ENCODE results near the gene CDCP2.
A peak's percentile ranks its signal among the peaks of the same experiment; 100 is the strongest.

CDCP2 gene

DNA sequence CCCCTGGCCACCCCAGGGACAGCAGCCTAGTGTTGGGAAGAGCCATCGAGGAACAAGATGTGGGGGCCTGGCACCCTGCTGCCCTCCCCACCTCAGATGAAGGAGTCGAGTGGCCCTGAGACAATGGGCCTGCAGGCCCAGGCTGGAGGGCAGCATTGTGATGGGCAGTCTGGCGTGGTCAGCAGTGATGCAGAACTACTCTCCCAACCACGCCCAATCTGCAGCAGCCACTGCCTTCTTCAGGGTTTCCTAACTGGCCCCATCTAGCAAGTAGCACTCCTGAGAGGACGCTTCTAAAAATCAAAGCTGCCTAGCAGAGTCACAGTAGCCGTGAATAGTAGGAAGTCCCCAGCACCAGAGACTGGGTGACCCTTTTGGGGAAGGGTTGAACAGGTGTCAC lies 18.5 kb downstream of the CDCP2 start:
- DNase-seq (ENCODE audit: low read depth), result no peak
- no peak overlapping the region for H3K4me3 ChIP-seq (ENCODE audit: control insufficient read depth, low read depth, low read length)
- TF ChIP-seq, protein P1, sequence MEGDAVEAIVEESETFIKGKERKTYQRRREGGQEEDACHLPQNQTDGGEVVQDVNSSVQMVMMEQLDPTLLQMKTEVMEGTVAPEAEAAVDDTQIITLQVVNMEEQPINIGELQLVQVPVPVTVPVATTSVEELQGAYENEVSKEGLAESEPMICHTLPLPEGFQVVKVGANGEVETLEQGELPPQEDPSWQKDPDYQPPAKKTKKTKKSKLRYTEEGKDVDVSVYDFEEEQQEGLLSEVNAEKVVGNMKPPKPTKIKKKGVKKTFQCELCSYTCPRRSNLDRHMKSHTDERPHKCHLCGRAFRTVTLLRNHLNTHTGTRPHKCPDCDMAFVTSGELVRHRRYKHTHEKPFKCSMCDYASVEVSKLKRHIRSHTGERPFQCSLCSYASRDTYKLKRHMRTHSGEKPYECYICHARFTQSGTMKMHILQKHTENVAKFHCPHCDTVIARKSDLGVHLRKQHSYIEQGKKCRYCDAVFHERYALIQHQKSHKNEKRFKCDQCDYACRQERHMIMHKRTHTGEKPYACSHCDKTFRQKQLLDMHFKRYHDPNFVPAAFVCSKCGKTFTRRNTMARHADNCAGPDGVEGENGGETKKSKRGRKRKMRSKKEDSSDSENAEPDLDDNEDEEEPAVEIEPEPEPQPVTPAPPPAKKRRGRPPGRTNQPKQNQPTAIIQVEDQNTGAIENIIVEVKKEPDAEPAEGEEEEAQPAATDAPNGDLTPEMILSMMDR (conservative IDR thresholded peaks at IDR 0.05; ENCODE audit: control insufficient read depth, insufficient read depth, low read depth, low read length), result no peak

DNA sequence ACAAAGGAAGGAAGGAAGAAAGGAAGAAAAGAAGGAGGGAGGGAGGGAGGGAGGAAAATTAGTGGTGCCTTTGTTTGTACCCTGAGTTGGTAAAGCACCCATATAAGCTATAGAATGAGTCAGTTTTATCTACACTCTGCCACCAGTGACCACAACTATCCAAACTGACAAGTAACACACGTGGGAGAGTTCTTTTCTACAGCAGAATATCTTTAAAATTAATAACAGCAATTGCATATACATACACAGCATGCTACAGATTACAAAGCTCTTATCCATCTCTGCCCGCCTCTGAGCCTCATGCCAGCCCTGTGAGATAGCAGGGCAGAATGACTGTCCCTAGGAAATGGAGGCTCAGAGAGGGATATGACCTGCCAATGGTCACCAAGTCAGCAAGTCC lies 20.3 kb downstream of the CDCP2 start:
- DNase-seq (ENCODE audit: low read depth), result no peak

DNA sequence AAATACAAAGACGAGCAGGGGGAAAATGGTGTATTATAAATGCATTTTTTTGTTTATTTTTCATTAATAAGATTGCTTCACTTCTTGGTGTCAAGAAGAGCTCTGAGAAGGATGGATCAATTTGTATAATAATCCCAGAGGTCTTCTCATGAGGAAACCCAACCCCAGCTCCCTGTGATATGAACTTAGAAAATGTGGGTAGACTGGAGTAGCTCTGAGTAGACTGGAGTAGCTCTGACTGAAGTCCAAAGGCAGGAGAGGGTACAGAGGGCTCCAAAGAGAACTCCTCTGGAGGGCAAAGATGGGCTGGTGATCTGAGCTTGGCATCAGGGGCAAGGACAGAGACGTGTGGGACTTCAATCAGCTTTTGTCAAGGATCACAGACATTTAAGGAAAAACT lies 21.4 kb downstream of the CDCP2 start:
- no peak for DNase-seq (ENCODE audit: low read depth)
- TF ChIP-seq, protein P1 (conservative IDR thresholded peaks at IDR 0.05; ENCODE audit: control insufficient read depth, insufficient read depth, low read depth, low read length), result no peak
- H3K4me3 ChIP-seq (ENCODE audit: control insufficient read depth, low read depth, low read length), result no peak overlapping the region

More for the DNA sequence above, 20.3 kb downstream of the CDCP2 start:
- TF ChIP-seq, protein P1 (conservative IDR thresholded peaks at IDR 0.05; ENCODE audit: control insufficient read depth, insufficient read depth, low read depth, low read length), result no peak
- H3K4me3 ChIP-seq (ENCODE audit: control insufficient read depth, low read depth, low read length), result no peak overlapping the region

DNA sequence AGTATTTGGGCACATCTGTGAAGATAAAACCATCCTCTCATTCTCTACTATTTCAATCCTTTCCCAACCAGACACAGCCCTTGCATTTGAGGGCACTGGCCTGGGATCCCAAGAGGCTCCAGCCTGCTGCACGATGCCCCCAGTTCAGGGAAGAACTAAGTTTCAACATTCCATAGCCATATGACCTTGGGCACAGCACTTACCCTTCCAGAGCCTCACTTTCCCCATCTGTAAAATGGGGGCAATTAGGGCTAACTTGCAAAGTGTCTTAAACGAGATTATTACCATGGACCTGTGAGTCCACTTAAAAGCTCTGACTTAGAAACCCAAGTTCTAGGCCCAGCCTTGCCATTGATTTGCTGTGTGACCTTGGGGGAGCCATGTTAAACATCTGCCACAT lies 22.9 kb downstream of the CDCP2 start:
- no peak for DNase-seq (ENCODE audit: low read depth)
- TF ChIP-seq, protein P1 (conservative IDR thresholded peaks at IDR 0.05; ENCODE audit: control insufficient read depth, insufficient read depth, low read depth, low read length), result no peak
- H3K4me3 ChIP-seq (ENCODE audit: control insufficient read depth, low read depth, low read length), result no peak overlapping the region

DNA sequence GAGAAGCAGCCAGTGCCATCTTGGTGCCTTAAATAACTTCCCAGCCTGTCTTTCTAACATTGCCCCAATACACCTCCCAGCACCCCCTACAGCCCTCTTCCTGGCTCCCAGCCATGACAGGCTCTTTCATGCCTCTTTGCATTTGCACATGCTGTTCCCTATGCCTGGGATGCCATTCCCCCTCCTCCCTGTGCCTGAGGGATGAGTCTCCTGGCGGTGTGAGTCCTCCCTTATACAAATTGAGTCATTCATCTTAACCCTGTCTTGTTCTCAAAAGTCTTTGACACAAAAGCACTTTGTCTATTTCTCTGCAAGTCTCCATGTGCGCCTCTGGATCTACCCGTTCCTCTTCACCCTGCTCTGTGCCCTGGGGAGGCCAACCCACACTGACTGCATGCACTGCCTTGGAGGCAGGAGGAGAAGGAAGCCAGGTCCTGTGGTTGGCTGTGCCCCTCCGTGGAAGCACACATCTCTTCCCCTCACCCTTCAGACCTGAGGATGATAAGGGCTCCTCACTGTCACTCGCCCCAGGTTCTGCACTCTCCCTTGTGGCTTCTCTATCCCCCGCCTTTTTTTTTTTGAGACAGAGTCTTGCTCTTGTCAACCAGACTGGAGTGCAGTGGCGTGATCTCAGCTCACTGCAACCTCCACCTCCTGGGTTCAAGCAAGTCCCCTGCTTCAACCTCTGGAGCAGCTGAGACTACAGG lies 25.1 kb downstream of the CDCP2 start:
- H3K4me3 ChIP-seq (ENCODE audit: control insufficient read depth, low read depth, low read length), result no peak overlapping the region
- DNase-seq (ENCODE audit: low read depth), result no peak
- TF ChIP-seq, protein P1 (conservative IDR thresholded peaks at IDR 0.05; ENCODE audit: control insufficient read depth, insufficient read depth, low read depth, low read length), result no peak

DNA sequence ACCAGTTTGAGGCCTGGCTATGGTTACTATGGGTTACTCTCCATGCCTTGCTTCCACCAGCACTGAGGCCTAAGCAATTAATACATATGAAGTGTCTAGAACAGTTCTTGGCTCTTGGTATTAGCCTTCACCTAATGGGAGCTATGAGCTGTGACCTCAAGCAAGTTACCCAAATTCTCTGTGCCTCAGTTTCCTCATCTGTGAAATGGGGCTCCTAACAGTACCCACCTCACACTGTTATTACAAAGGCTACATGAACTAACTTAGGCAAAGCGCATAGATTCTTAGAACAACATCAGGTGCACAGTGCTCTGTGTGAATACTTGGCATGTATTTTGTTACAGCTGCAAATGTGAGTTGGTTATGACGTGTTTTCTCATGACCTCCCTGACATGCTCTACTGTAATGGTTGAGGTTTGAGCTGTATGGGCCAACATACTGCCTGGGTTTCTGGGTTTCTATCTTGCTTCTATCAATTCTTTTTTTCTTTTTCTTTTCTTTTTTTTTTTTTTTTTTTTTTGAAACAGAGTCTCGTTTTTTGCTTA lies 26.5 kb downstream of the CDCP2 start:
- TF ChIP-seq, protein P1 (conservative IDR thresholded peaks at IDR 0.05; ENCODE audit: control insufficient read depth, insufficient read depth, low read depth, low read length), result no peak
- peak; percentile 56 for DNase-seq (ENCODE audit: low read depth)
- no peak overlapping the region for H3K4me3 ChIP-seq (ENCODE audit: control insufficient read depth, low read depth, low read length)
